ENCODE measurements around the gene PRADC1. TPM values are rescaled to one million over a fixed set of nuclear protein-coding genes. Genes with fewer than 3 reads are reported as not detected.

PRADC1 gene
- total RNA-seq, 1 experiment from 2014 or later, result 12.9 TPM

- Mint-ChIP-seq H3K27ac (no peak overlapping the region), H3K4me1 (peaks cover 37% of the 10 kb centered on the region), H3K4me3 (no peak overlapping the region), H3K27me3 (ENCODE audit: low read depth) (peaks cover 8% of the 10 kb centered on the region), H3K9me3 (no peaks in the 10 kb centered on the region), H3K36me3 (peaks cover 13% of the 10 kb centered on the region)
- no peak for ATAC-seq
- no peak for DNase-seq (ENCODE audit: low spot score)
- ChIA-PET POLR2A (no interaction called here), CTCF (interaction anchor here (0.8 to 1.7 kb wide), 2 partner anchors 14 to 40 kb away, joined by 3 to 7 read pairs; no protein-coding TSS in a partner anchor)
- no peak for TF ChIP-seq EMX1 (CRISPR knock-in tag; IDR thresholded peaks at IDR 0.05)
- no peak for TF ChIP-seq SMAD4 (CRISPR knock-in tag; IDR thresholded peaks at IDR 0.05)
Measured at GRCh38 chr2:73217160-73217559, 15.9 kb downstream of the PRADC1 start.

DNA sequence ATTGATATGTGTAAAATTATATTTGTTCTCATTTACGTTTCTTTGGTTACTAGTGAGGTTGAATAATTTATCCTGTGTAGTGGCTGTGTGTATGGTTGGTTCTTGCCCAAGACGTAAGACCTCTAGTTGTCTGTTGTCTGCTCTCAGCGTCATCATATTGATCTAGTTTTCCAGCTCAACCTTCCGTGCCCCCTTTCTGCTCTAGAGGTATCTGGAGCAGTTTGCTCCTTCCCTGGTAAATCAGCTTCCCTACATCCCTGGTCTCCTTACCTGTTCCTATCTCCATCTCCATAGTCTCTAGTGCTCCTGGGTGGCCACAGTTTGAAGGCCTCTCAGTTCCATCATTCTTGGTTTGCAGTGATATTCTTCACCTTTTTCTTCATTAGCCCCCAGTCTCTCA lies 17.8 kb downstream of the PRADC1 start:
- Mint-ChIP-seq H3K4me3 (peak overlapping the region; percentile 90), H3K27ac (no peak overlapping the region; the same call in 1 of the 2 replicates), H3K4me1 (peaks cover 39% of the 10 kb centered on the region)

More for the DNA sequence above, 17.8 kb downstream of the PRADC1 start:
- TF ChIP-seq HMGXB4 (CRISPR knock-in tag; IDR thresholded peaks at IDR 0.05), result no peak
- TF ChIP-seq ZNF512 (CRISPR knock-in tag; IDR thresholded peaks at IDR 0.05; ENCODE audit: borderline replicate concordance), result no peak
- no peak for TF ChIP-seq NFYB (CRISPR knock-in tag; conservative IDR thresholded peaks at IDR 0.05; ENCODE audit: low read depth)
- TF ChIP-seq ZNF416 (CRISPR knock-in tag; IDR thresholded peaks at IDR 0.05), result no peak
- no peak for TF ChIP-seq KAT7 (CRISPR knock-in tag; IDR thresholded peaks at IDR 0.05; ENCODE audit: borderline replicate concordance)
- TF ChIP-seq ZNF281 (CRISPR knock-in tag; IDR thresholded peaks at IDR 0.05), result no peak
- TF ChIP-seq, protein P1, sequence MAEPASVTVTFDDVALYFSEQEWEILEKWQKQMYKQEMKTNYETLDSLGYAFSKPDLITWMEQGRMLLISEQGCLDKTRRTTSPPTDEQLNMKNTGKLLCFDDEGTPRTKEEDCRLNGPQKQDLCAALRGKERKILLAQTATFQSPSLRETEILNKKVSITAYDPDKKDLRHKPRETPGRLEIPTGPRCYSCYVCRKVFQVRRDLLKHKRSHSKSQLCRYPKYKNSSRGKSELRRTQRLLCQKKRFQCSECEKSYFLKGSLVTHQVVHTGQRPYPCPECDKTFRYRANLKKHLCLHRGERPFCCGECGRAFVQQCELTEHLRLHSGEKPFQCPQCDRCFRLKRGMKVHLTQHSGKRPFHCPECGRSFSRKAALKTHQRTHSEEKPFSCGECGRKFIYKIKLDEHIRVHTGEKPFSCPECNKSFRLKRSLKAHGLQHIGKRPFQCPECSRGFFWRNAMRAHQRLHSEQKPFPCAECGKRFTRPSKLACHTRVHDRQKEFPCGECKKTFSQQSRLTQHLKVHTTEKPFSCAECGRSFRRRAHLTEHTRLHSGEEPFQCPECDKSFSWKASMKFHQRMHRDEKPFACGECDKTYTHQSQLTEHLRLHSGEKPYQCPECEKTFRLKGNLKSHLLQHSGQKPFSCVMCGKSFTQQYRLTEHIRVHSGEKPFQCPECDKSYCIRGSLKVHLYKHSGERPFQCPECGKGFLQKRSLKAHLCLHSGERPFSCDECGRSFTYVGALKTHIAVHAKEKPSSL (CRISPR knock-in tag; conservative IDR thresholded peaks at IDR 0.05), result no peak
- TF ChIP-seq GABPB1 (CRISPR knock-in tag; IDR thresholded peaks at IDR 0.05), result no peak
- TF ChIP-seq CREB1 (CRISPR knock-in tag; IDR thresholded peaks at IDR 0.05), result no peak
- TF ChIP-seq, protein P2, sequence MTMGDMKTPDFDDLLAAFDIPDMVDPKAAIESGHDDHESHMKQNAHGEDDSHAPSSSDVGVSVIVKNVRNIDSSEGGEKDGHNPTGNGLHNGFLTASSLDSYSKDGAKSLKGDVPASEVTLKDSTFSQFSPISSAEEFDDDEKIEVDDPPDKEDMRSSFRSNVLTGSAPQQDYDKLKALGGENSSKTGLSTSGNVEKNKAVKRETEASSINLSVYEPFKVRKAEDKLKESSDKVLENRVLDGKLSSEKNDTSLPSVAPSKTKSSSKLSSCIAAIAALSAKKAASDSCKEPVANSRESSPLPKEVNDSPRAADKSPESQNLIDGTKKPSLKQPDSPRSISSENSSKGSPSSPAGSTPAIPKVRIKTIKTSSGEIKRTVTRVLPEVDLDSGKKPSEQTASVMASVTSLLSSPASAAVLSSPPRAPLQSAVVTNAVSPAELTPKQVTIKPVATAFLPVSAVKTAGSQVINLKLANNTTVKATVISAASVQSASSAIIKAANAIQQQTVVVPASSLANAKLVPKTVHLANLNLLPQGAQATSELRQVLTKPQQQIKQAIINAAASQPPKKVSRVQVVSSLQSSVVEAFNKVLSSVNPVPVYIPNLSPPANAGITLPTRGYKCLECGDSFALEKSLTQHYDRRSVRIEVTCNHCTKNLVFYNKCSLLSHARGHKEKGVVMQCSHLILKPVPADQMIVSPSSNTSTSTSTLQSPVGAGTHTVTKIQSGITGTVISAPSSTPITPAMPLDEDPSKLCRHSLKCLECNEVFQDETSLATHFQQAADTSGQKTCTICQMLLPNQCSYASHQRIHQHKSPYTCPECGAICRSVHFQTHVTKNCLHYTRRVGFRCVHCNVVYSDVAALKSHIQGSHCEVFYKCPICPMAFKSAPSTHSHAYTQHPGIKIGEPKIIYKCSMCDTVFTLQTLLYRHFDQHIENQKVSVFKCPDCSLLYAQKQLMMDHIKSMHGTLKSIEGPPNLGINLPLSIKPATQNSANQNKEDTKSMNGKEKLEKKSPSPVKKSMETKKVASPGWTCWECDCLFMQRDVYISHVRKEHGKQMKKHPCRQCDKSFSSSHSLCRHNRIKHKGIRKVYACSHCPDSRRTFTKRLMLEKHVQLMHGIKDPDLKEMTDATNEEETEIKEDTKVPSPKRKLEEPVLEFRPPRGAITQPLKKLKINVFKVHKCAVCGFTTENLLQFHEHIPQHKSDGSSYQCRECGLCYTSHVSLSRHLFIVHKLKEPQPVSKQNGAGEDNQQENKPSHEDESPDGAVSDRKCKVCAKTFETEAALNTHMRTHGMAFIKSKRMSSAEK (CRISPR knock-in tag; IDR thresholded peaks at IDR 0.05; ENCODE audit: borderline replicate concordance), result no peak
- TF ChIP-seq MXD4 (CRISPR knock-in tag; IDR thresholded peaks at IDR 0.05; ENCODE audit: borderline replicate concordance), result no peak
- TF ChIP-seq EMX1 (CRISPR knock-in tag; IDR thresholded peaks at IDR 0.05), result no peak
- TF ChIP-seq TP53 (CRISPR knock-in tag; IDR thresholded peaks at IDR 0.05), result no peak
- TF ChIP-seq, protein P3, sequence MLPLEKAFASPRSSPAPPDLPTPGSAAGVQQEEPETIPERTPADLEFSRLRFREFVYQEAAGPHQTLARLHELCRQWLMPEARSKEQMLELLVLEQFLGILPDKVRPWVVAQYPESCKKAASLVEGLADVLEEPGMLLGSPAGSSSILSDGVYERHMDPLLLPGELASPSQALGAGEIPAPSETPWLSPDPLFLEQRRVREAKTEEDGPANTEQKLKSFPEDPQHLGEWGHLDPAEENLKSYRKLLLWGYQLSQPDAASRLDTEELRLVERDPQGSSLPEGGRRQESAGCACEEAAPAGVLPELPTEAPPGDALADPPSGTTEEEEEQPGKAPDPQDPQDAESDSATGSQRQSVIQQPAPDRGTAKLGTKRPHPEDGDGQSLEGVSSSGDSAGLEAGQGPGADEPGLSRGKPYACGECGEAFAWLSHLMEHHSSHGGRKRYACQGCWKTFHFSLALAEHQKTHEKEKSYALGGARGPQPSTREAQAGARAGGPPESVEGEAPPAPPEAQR (CRISPR knock-in tag; IDR thresholded peaks at IDR 0.05), result no peak
- TF ChIP-seq, protein P4, sequence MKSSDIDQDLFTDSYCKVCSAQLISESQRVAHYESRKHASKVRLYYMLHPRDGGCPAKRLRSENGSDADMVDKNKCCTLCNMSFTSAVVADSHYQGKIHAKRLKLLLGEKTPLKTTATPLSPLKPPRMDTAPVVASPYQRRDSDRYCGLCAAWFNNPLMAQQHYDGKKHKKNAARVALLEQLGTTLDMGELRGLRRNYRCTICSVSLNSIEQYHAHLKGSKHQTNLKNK (CRISPR knock-in tag; IDR thresholded peaks at IDR 0.05), result no peak
- TF ChIP-seq MYBL2 (CRISPR knock-in tag; IDR thresholded peaks at IDR 0.05), result no peak
- TF ChIP-seq, protein P5, sequence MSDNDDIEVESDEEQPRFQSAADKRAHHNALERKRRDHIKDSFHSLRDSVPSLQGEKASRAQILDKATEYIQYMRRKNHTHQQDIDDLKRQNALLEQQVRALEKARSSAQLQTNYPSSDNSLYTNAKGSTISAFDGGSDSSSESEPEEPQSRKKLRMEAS (CRISPR knock-in tag; IDR thresholded peaks at IDR 0.05), result no peak
- TF ChIP-seq ZNF263 (CRISPR knock-in tag; IDR thresholded peaks at IDR 0.05; ENCODE audit: low read depth), result no peak
- no peaks in the 10 kb centered on the region for H3K36me3 Mint-ChIP-seq
- no peaks in the 10 kb centered on the region for H3K9me3 Mint-ChIP-seq
- CTCF ChIA-PET, result interaction anchor here (1.1 kb wide), 1 partner anchor 38 kb away, joined by 10 read pairs; no protein-coding TSS in a partner anchor
- POLR2A ChIA-PET, result interaction anchor here (0.6 to 1.7 kb wide), 2 partner anchors 18 to 300 kb away, joined by 3 to 4 read pairs; partner anchors contain the start of gene PRADC1
- peaks cover 8% of the 10 kb centered on the region for H3K27me3 Mint-ChIP-seq (ENCODE audit: low read depth)
- DNase-seq (ENCODE audit: low spot score), result no peak
- ATAC-seq, result no peak

All from WTC11 (cell line).